Gastrocnemius medialis (tissue), 4 donors: ENCODE results near the gene ARHGAP40.

Experiments used
- POLR2A ChIP-seq, 2 donors: fragments of 450-650 bp; IDR thresholded peaks; one replicate each; pipeline ENCODE4 v1.6.1; 2017; ENCODE audit warnings: antibody characterized with exemption in 2 of 2, mild to moderate bottlenecking in 2 of 2, moderate library complexity in 2 of 2
- TF ChIP-seq, protein P1 (sequence below), 5 experiments: fragments of 450-650 bp in 3 of 5; fragments of 200-600 bp in 2 of 5; sonication (generic) in 2 of 5; IDR thresholded peaks in 4 of 5; conservative IDR thresholded peaks in 1 of 5; 1 replicate in 4 of 5; 2 replicates in 1 of 5; pipeline ENCODE4 v1.5.1; 2016 to 2019; ENCODE audit warnings: antibody characterized with exemption in 5 of 5, mild to moderate bottlenecking in 3 of 5, moderate library complexity in 3 of 5

DNA sequence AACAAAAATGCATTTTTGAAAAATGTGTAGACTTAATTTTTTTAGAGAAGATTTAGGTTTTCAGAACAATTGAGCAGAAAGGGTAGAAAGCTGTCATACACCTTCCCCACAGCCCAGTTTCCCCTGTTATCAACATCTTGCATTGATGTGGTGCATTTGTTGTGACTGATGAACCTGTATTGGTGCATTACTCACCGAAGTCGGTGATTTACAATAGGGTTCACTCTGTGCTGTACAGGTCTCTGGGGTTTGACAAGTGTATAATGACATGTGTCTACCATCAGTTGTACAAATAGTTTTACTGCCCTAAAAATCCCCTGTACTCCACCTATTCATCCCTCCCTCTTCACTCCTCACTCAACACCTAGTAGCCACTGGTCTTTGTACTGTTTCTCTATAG, 44.4 kb upstream of the ARHGAP40 start:
- TF ChIP-seq, protein P1, sequence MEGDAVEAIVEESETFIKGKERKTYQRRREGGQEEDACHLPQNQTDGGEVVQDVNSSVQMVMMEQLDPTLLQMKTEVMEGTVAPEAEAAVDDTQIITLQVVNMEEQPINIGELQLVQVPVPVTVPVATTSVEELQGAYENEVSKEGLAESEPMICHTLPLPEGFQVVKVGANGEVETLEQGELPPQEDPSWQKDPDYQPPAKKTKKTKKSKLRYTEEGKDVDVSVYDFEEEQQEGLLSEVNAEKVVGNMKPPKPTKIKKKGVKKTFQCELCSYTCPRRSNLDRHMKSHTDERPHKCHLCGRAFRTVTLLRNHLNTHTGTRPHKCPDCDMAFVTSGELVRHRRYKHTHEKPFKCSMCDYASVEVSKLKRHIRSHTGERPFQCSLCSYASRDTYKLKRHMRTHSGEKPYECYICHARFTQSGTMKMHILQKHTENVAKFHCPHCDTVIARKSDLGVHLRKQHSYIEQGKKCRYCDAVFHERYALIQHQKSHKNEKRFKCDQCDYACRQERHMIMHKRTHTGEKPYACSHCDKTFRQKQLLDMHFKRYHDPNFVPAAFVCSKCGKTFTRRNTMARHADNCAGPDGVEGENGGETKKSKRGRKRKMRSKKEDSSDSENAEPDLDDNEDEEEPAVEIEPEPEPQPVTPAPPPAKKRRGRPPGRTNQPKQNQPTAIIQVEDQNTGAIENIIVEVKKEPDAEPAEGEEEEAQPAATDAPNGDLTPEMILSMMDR (IDR thresholded peaks at IDR 0.05 in 4 of 5, conservative IDR thresholded peaks at IDR 0.05 in 1 of 5), result no peak
- TF ChIP-seq POLR2A (IDR thresholded peaks at IDR 0.05), result no peak
